Esophagus squamous epithelium (tissue), 5 donors: Measurements from ENCODE around the gene GGN. TPM values are rescaled to one million over a fixed set of nuclear protein-coding genes. Genes with fewer than 3 reads are reported as not detected.

Experiments
- DNase-seq: peaks from one replicate; lab custom pipeline; 2025; lab: John Stamatoyannopoulos, UW
- H3K27ac ChIP-seq, 4 donors: fragments of 200-600 bp; sonication (generic); one replicate each; pipeline ENCODE4 v1.5.1; 2016 to 2019; ENCODE audit warnings: mild to moderate bottlenecking in 1 of 4
- H3K27me3 ChIP-seq, 4 donors: fragments of 200-600 bp; sonication (generic); 1 replicate in 3 of 4; 2 replicates in 1 of 4; pipeline versions ENCODE4 v1.5.1 to v1.6.0; 2017 to 2021; ENCODE audit warnings: antibody characterized with exemption in 1 of 4
- H3K36me3 ChIP-seq, 3 donors: fragments of 200-600 bp; sonication (generic); one replicate each; pipeline ENCODE4 v1.5.1; 2016 to 2019
- H3K4me1 ChIP-seq, 3 donors: fragments of 200-600 bp; sonication (generic); one replicate each; pipeline ENCODE4 v1.5.1; 2017 to 2019
- H3K4me3 ChIP-seq, 4 donors: fragments of 200-600 bp; sonication (generic); 1 replicate in 3 of 4; 2 replicates in 1 of 4; pipeline ENCODE4 v1.5.1; 2016 to 2019; ENCODE audit warnings: mild to moderate bottlenecking in 2 of 4, moderate library complexity in 1 of 4
- H3K9me3 ChIP-seq, 3 donors: fragments of 200-600 bp; sonication (generic); one replicate each; pipeline ENCODE4 v1.5.1; 2016 to 2019
- CTCF ChIP-seq, 6 experiments: fragments of 450-650 bp in 4 of 6; fragments of 200-600 bp in 2 of 6; sonication (generic) in 2 of 6; IDR thresholded peaks; one replicate each; pipeline ENCODE4 v1.5.1; 2016 to 2019; ENCODE audit warnings: antibody characterized with exemption in 6 of 6, mild to moderate bottlenecking in 4 of 6, moderate library complexity in 4 of 6
- POLR2A ChIP-seq, 4 donors: fragments of 450-650 bp; IDR thresholded peaks; one replicate each; pipeline ENCODE4 v1.6.1; 2017; ENCODE audit warnings: antibody characterized with exemption in 4 of 4, mild to moderate bottlenecking in 4 of 4, moderate library complexity in 3 of 4
- WGBS, 2 donors: methylation state at CpG; one replicate each; pipeline ENCODE4 v1.1.5; 2018; 5-methylcytosine and 5-hydroxymethylcytosine counted together
- intact Hi-C: fragments of 100-400 bp; cut with DNase I; formaldehyde crosslinking; loops from one replicate; pipeline ENCODE4 v1.15.0; 2022
- total RNA-seq, 4 donors: library from RNA; depleted of rRNA; stranded (reverse); fragments of >200 nt; gene quantifications; one replicate each; pipeline ENCODE4 v1.1.0, GENCODE V29; 2016
- donor health status: DM: yes; HTN: yes; CAD: no.

GGN gene
- total RNA-seq, 4 donors from 2014 or later = 0.15 TPM; not detected in 3

GRCh38 chr19:38359242-38360021 is 28.4 kb downstream of the GGN start:
- WGBS, 2 donors = 56 to 100% methylated on average over 1 to 7 of the region's 18 CpGs

DNA sequence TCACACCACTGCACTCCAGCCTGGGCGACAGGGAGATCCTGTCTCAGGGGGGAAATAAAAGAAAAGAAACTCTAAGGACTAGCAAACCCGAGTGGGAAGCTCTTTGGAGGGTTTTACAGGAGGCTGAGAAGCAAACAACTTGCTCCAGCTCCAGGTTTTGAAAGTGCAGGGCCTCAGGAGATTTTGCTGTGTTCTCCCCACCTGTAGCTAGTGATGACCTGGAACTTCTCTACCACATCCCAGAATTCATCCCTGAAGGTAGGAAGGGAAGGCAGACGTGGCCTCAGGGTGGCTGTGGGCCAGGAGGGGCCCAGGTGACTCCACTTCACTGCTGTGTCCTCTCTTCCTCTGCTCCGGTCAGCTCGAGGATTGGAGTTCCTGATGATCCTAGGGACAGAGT is 29.8 kb downstream of the GGN start:
- TF ChIP-seq CTCF (IDR thresholded peaks at IDR 0.05) (no peak), POLR2A (IDR thresholded peaks at IDR 0.05) (no peak)
- Histone ChIP-seq H3K36me3 (no peaks in the 10 kb centered on the region), H3K9me3 (no peaks in the 10 kb centered on the region), H3K27ac (no peak overlapping the region), H3K27me3 (peaks cover 0 to 82% (median 0%) of the 10 kb centered on the region in 4 donors), H3K4me3 (no peak overlapping the region), H3K4me1 (peaks cover 3 to 21% (median 13%) of the 10 kb centered on the region in 3 donors)
- DNase-seq = no peak
- WGBS, 2 donors = 28 to 42% methylated on average over 2 to 5 of the region's 5 CpGs
- intact Hi-C loops = no loop called here

More at GRCh38 chr19:38359242-38360021, 28.4 kb downstream of the GGN start:
- intact Hi-C loops = no loop called here
- H3K4me3 ChIP-seq = no peak overlapping the region
- TF ChIP-seq CTCF (IDR thresholded peaks at IDR 0.05) (no peak), POLR2A (IDR thresholded peaks at IDR 0.05) (no peak)
- H3K9me3 ChIP-seq = no peaks in the 10 kb centered on the region
- peaks cover 0 to 73% (median 0%) of the 10 kb centered on the region in 4 donors for H3K27me3 ChIP-seq
- H3K4me1 ChIP-seq = peaks cover 3 to 22% (median 13%) of the 10 kb centered on the region in 3 donors
- H3K27ac ChIP-seq = no peak overlapping the region
- DNase-seq = no peak
- no peaks in the 10 kb centered on the region for H3K36me3 ChIP-seq

DNA sequence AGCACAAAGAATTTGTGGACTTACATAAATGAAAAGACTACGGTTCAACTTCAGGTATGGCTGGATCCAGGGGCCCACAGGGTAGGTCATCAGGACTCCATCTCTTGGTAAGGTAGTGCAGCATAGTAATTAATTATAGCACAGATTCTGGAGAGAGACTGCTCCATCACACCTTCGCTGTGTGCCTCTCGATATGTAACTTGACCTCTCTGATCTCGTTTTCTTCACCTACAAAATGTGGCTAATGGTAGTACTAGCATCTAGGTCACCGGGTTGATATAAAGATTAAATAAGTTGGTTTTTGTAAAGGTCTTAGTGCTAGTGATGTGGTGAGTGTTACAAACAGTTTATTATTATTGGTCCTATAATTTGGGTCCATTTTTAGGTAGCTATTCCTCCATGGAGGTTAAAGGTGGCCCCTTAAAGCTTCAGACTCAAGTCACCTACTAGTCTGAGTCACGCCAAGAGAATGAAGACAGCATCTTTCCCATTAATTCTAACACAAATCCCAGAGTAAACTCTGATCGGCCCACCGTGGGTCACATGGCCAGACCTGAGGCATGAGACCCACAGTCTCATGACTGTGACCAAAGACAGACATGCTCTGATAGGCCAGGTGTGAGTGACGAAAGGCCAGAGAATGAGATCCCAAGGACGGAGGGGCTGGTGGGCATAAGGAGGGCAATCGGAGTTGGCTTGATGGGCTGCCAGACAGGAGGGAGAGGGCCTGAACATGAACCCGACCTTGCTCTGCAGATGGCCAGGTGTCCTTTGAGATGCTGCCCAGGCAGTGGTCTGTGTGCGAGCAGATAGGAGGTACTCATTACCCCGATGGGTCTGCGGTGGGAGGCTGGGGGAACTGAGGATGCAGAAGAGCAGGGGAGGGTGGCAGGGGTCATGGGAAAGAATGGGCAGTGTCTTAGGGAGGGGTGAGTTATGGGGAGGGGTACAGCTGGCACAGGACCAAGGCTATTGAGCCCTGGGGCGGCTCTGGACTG is 31.8 kb downstream of the GGN start:
- Histone ChIP-seq H3K27me3 (peaks cover 0 to 87% (median 0%) of the 10 kb centered on the region in 4 donors), H3K9me3 (no peaks in the 10 kb centered on the region), H3K27ac (no peak overlapping the region), H3K36me3 (no peaks in the 10 kb centered on the region), H3K4me3 (no peak overlapping the region), H3K4me1 (peaks cover 0 to under 1% (median 0%) of the 10 kb centered on the region in 3 donors)
- DNase-seq = no peak
- WGBS, 2 donors = 62 to 66% methylated on average over 16 of the region's 16 CpGs
- TF ChIP-seq POLR2A (IDR thresholded peaks at IDR 0.05) (no peak), CTCF (IDR thresholded peaks at IDR 0.05) (no peak)
- intact Hi-C loops = no loop called here

- Histone ChIP-seq H3K36me3 (no peaks in the 10 kb centered on the region), H3K9me3 (no peaks in the 10 kb centered on the region), H3K27ac (no peak overlapping the region), H3K4me1 (peaks cover 0 to 1% (median 0%) of the 10 kb centered on the region in 3 donors), H3K4me3 (no peak overlapping the region), H3K27me3 (peaks cover 0 to 53% (median 0%) of the 10 kb centered on the region in 4 donors)
- TF ChIP-seq CTCF (IDR thresholded peaks at IDR 0.05) (no peak), POLR2A (IDR thresholded peaks at IDR 0.05) (no peak)
- 70 to 72% methylated on average over 8 of the region's 8 CpGs for WGBS, 2 donors
- intact Hi-C loops = no loop called here
- no peak for DNase-seq
These were observed 35.2 kb downstream of the GGN start for GRCh38 chr19:38352611-38353010.
